Measurements from ENCODE around the gene STAB1.

Gene STAB1

GRCh38 chr3:52494886-52495495, at the start of gene STAB1:
TSS of gene STAB1 (plus strand) at chr3:52495338. CDS start at chr3:52495414, 76 bp downstream.
- no peak for DNase-seq (ENCODE audit: low read depth)

DNA sequence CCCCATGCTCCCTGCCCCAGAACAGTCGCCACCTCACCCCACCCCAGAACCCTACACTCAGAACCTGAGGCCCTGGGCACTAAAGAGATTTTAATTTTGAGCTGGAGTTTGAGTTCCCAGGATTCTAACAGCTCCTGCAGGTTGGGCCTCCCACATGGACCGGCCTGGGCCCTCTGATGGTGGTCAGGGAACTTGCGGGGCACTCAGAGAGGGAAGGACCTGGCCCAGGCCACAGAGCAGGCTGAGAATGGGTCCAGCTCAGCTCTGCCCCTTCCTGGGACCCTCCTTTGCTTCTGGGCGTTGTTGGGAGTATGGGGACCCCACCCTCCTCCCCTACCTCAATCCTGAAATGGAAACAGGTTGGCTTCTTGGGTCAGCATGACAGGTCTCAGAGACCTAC, 49.1 kb upstream of the STAB1 start:
- DNase-seq (ENCODE audit: low read depth) = no peak

GRCh38 chr3:52446631-52447511, 48.3 kb upstream of the STAB1 start:
- no peak for DNase-seq (ENCODE audit: low read depth)

GRCh38 chr3:52447512-52448355, 47.4 kb upstream of the STAB1 start:
- no peak for DNase-seq (ENCODE audit: low read depth)

DNA sequence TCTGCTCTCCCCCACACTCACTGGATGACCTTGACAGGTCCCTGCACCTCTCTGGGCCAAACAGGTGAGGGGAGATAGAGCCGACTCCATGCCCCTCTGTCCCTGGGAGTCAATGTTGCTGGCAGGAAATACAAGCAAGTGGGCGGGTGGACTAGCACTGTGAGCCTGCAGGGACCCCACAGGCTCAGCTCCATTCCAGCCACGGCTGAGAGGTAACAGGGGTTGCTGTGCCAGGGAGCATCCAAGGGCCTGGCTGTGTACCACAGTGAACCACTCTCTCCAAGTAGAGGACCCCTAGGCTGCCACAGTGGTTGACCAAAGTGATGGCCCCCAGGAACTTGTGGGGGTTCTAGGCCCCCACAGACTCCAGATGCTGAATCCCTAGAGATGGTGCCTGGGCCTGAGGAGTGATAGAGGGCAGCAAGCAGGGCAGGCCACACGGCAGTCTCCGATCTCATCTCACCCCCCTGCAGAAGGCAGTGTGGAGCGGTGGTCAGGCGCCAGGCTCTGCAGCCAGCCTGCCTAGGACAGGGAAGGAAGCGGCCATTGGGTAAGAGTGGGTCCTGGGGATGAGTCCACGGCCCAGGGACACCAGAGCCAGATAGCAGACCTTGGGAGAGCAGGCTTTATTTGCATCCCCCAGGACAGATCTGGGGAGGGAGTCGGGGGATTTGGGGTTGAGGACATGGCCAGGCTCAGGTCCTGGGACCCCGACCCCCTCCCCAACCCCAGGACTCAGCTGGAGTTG, 44.5 kb upstream of the STAB1 start:
- no peak for DNase-seq (ENCODE audit: low read depth)

DNA sequence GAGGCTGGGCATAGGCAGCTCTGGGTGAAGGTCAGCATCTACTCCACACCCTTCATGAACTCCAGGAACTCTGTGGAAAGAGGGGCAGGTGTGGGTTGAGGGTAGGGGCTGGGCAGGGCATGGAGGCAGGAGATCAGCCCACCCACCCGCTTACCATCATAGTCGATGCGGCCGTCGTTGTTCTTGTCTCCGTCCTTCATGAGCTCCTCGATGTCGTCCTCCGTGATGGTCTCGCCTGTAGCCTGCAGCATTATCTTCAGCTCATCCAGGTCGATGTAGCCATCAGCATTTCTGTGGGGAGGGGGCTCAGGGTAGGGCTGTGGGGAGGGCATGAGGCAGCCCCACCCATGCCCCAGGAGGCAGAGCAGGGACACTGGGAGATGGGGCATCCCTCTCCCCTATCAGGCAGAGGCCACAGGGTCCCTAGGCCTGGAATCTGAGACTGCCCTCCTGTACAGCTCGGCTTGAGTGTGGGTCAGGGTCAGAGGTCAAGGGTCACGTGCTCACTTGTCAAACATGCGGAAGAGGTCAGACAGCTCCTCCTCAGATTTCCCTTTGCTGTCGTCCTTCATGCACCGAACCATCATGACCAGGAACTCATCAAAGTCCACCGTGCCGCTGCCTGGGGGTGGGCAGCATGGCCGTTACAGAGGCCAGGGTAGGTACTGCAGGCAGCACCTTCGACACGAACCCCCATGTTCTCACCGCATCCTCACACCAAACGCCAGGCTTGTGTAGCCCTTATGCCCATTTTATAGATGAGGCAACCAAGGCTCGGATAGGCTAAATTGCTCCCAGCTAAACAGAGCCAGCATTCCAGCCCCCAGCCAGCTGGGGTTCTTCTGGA, 43.7 kb upstream of the STAB1 start:
- DNase-seq (ENCODE audit: low read depth) = no peak

- DNase-seq (ENCODE audit: low read depth) = no peak
These were observed 43.0 kb upstream of the STAB1 start for GRCh38 chr3:52452126-52452525.

DNA sequence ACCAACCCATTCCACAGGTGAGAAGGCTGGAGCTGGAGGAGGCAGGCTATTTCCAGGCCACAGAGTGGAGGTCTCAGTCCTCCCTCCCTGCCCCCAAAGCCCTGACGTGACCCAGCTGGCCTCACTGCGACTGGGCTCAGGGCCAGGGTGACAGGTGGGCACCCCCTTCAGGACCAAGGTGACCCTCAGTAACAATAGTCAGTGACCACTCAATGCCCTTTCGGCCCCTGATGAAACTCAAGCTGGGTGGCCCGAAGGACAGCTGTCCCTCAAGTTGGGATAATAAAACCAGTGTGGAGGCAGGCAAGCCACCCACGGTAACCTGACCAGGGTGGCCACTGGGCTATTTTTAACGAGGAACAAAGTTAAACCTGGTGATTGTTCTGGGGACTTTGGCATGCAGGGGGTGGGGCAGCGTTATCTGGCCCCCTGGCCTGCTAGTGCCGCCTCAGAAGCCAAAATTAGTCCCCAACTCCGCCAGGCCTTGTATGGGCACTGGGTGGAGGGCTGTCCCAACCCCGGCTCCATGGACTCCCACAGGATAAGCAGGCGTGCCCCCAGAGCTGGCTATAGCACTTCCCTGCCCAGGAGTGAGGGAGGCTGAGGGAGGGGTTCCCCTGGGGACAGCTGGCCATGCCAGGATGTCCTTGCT, 42.4 kb upstream of the STAB1 start:
- no peak for DNase-seq (ENCODE audit: low read depth)

DNA sequence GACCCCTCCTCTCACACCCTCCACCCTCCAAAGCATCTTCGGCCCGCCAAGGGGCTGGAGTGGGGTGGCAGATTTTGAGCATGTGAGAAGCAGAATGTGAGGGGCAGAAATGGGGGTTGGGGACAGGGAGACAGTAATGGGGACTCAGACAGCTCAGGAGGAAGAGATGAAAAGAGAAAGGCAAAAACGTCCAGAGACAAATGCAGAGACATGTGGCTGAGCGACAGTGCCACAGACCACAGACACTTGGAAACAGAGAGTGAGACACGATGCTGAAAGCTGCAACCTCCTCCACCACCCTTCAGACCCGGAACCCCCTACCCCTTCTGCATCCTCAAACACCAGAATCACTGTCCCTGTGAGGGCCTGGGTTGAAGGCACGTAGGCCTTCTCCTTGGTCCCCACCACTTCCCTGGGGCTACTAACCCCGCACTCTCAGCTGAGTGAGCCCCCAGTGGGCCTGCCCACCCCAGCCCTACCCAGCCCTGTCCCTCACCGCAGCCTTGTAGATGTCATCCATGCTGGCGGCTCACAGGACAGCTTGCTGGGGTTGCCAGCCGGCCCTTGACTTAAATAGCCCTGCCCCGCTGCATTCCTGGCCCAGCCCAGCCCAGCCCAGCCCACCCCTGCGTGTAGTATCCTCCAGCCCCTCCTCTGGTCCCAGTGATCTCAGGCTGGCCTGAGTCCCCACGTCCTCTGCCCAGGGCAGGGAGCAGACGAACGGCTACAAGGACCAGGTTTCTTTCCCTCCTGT, 41.5 kb upstream of the STAB1 start, which contains the start of gene TNNC1:
Gene TNNC1 (minus strand): TSS at position 546 of the 754 bp plus-strand sequence. CDS start 26 bp downstream, at position 520.
- no peak for DNase-seq (ENCODE audit: low read depth)

- no peak for DNase-seq (ENCODE audit: low read depth)
These were observed 40.7 kb upstream of the STAB1 start for GRCh38 chr3:52454250-52454937.

GRCh38 chr3:52454938-52455282, 40.2 kb upstream of the STAB1 start:
- no peak for DNase-seq (ENCODE audit: low read depth)

DNA sequence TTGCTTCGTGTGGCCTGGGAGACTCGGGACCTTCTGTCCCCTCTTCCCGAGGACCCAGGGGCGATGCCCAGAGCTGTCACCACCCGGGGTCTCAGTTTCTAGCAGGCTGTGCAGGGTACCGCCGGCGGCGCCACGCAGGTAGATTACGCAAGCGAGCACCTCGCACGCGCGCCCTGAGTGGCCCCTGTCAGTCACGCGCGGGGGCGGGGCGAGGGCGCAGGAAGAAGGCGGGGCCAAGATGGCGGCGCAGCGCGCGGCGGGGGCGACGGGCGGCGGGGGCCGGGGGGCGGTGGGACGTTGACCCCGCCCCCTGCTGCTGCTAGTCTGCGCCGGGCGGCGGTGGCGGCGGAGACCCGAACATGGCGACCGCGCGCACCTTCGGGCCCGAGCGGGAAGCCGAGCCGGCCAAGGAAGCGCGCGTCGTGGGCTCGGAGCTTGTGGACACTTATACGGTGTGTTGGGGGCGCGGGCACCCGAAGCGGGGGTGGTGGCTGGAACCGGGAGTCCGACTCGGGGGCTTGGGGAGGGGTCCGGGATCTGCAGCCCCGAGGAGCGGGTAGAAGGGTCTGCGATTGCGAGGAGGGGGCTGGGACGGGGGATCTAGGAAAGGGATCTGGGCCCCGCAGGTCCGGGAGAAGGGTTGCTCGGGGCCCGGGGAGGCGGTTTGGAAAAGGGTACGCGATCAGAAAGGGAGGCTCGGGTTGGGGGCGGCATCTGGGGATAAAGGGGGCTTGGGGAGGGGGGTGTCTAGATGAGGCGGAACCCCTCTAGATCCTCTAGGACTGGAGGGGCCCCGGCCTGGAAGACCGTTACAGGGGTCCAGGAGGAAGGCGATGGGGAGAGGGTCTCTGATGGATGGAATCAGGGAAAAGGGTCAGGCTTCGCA, 39.6 kb upstream of the STAB1 start, which contains the start of gene NISCH:
Gene NISCH (plus strand): TSS at position 322 of the 886 bp plus-strand sequence. CDS start 38 bp downstream, at position 360.
- no peak for DNase-seq (ENCODE audit: low read depth)

GRCh38 chr3:52456169-52456799, 38.9 kb upstream of the STAB1 start:
- DNase-seq (ENCODE audit: low read depth) = no peak

DNA sequence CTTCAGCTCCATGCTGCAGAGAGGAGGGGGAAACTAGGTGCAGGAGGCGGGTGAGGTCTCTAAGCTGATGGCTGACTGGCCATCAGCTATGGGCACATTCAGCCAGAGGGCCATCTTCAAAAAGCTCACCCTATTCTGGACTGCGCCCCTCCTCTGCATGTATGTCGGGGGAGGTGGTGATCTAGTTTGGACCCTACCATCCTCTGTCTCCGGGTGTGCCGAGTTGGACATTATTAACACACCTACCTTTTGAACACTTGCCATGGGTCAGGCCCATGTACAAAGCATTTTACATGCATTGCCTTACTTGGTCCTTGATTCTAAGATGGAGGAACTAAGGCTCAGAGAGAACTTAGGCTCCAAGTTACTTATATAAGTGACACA, 38.3 kb upstream of the STAB1 start:
- DNase-seq (ENCODE audit: low read depth) = no peak

DNA sequence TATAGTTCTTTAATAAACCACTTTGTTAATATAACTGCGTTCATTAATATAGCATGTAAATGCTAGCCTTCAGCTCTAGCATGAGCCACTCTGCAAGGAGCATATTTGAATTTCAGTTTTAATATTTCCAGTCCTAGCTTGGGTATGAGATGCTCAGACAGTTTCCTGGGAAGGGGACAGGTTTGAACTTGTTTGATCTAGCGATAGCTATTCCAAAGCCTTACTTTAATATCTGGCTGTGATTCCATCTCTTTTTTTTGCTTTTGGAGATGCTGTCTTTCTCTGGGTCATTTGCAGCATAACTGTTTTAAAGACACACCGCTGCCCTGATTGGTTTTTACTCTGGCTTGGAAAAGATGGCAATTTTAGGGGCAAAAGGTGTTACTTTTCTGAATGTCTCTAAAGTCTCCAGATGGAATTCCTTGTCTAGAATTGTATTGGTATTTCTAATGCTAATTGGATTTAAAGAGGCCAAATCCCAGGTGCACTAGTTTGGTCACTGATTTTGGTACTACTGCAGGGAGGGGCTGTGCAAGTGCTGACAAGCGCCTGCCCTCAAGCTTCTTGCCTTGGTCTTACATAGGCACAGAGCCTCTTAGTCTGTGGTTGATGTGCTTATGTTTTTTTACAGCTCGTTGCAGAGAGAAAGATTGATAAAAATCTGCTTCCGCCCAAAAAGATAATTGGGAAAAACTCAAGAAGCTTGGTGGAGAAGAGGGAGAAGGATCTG, 36.9 kb upstream of the STAB1 start:
- no peak for DNase-seq (ENCODE audit: low read depth)

GRCh38 chr3:52458770-52459545, 36.2 kb upstream of the STAB1 start:
- no peak for DNase-seq (ENCODE audit: low read depth)
